HG03135 (cell line): Measurements from ENCODE around the gene MEST.
"Not testable (repeated sequence)": the region's sequence is repeated elsewhere in the genome, so short reads cannot be mapped to it uniquely, and the experiment has no call there.

ENCODE experiments used
- ATAC-seq: cut with Tn5 transposase; IDR thresholded peaks from one replicate; pipeline ENCODE4 v1.9.1; 2021; ENCODE audit warnings: mild to moderate bottlenecking, moderate library complexity; ENCODE audit not compliant: unreplicated experiment

The MEST gene

DNA sequence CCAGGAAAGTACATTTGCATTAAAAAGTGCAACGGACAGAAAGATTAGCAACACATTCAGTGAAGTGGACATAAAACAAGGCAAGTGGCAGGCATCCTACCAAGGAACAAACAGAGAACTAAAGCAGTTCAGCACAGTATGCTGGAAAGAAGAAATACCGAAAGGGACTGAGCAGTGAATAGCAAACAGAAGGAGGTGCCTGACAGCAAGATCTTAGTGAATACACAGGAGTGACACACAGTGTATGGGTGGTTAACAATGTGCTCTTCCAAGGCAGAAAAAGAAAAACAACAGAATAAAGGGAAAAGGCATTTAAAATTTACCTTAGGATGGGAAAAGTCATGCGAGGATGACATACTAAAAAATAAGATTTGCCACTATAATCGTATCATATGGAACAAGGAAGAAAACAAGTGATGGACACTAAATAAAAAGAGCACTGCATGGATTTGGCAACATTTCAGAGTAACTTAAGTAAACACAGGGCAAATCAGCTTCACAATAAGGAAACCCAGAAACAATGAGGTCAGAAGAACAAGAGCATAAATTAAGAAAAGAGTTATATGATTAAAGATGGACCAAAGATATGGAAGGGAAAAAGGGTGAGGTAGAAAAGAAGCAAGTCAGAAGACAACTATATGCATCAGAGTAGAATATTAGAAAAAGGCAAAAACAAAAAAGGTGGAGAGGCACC, 29.5 kb downstream of the MEST start:
- ATAC-seq: no peak

DNA sequence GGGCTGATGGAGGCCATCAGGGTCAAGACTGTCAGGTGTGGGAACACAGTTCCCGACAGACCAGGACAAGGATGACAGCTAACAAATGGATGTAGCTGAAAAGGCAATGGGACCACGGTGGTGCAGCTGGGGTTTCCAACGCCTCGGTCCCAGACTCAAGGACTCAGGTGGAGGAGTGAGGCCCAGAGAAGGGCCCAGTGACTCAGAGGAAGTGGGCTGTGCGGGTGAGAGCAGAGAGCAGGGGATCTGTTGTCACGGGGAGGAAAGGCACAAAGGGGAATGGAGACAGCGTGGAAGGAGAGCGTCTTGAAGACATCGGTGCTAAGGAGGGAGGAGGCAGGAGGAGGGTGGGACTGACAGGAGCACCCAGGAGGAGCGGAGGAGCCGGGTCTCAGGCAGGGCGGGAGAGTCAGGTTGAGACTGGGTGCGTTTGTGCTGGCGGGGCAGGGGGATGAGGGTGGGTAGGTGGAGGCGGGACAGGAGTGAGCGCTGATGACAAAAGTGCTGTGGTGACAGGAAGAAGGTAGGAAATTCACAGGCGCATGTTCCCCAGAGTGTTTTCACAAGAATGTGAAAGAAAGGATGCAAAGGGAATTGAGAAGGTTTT, 31.7 kb downstream of the MEST start:
- ATAC-seq: not testable (repeated sequence)

DNA sequence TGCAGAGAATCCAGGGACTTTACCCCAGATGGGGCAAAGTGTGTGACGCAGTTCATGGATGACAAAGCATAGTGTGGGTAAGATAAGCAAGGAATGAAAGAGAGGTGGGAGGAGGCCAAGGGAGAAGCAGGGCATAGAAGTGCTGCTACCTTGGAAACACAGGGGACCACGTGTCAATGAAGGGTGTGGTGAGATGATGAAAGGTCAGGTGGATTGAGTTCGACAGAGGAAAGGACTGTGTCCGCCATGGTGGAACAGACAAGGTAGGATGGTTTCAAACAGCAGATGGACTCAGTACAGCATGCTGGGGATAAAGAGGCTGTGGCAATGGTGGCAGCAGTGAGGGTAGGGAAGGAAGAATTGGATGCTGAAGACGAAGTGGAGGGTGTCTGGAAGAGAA, 32.7 kb downstream of the MEST start:
- ATAC-seq: no peak

DNA sequence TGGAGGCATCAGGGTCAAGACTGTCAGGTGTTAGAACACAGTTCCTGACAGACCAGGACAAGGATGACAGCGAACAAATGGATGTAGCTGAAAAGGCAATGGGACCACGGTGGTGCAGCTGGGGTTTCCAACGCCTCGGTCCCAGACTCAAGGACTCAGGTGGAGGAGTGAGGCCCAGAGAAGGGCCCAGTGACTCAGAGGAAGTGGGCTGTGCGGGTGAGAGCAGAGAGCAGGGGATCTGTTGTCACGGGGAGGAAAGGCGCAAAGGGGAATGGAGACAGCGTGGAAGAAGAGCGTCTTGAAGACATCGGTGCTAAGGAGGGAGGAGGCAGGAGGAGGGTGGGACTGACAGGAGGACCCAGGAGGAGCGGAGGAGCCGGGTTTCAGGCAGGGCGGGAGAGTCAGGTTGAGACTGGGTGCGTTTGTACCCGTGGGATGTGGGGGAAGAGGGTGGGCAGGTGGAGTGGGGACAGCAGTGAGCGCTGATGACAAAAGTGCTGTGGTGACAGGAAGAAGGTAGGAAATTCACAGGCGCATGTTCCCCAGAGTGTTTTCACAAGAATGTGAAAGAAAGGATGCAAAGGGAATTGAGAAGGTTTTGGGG, 36.0 kb downstream of the MEST start:
- not testable (repeated sequence) for ATAC-seq

DNA sequence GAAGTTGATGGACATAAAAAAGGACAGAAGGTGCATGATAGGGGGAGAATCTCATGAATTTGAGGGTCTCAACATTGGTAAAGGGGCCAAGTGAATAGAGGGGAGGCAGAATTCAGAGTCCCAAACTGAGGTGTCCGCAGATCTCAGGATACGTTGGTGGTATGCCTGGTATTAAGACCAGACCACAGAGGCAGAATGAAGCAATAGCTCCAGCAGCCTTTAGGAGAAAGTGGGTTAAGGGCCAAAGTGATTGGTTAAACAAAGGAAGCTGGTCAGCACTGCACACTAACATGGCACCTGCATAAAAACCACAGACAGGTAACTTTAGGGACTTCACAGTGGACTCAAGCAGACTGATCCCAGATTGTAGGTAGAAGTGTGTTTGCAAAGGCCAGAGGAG, 37.5 kb downstream of the MEST start:
- no peak for ATAC-seq

- ATAC-seq: not testable (repeated sequence)
Observed at GRCh38 chr7:130537894-130538293, 46.0 kb downstream of the MEST start.

GRCh38 chr7:130541287-130541686, 49.4 kb downstream of the MEST start:
- ATAC-seq: not testable (repeated sequence)

- not testable (repeated sequence) for ATAC-seq
Observed at GRCh38 chr7:130542297-130542696, 50.4 kb downstream of the MEST start.

DNA sequence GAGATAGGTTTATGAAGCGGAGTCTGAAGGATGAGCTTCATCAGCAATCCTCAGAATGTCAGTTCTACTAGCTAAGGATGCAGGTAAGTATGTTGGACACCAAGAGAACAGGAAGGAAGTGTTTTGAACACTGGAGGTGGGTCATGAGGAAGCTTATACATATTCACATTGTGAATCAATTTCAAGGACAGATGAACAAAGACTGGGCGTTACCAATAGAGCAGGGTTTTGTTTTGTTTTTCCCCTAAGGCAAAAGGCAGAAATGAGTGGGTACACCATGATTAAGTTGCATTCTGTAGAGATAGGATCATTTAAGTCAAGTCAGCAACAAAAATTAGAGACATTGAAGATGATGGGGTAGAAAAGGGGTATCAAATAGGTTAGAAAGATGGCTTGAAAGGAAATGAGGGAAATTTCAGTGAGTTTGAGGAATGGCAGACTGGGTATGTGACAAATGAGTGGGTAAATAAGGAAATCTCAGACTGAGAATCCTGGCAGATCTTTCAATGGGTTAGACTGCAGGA, 51.7 kb downstream of the MEST start:
- ATAC-seq: no peak

DNA sequence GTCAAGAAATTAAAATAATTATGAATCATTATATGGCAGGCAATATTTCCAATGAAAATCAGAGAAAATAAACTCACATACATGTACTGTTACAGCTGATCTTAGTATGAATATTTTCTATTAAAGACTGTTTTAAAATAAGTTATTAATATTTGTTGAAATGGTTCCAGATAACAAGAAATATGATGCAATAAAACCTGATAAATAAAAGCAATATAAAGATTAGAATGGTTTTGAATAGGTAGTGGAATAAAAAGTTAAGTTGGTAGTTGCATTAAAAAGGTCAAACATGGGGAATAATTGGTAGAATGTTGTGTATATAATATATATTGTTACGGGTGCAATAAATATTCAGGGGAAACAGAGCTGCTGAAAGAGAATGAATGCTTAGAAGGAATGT, 52.5 kb downstream of the MEST start:
- no peak for ATAC-seq

DNA sequence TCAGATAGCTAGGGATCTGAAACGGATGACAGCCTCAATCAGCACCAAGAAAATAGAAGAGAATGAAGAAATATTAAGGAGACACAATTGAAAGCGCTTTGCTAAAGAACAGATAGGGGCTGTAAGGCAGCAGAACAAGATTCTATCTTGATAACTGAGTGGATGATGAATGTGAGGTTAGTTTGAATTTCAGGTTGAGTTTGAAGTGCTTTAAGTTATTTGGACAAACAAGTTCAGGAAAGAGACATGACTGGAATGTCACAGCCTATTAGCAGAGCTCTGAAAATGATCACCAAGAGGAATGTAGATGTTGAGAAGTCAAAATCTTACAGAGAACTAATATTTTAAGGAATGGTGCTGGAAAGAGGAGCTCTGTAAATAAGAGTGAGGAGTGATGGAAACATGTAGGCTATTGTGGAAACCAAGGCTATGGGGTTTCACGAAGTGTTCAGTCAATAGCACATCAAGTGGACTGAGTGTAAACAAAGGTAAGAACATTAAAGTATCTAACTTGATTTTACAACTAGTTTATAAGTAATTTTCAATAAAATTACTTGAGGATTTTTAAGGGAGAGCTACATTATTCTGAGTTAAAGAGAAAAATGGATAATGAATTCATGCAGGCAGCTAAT, 61.6 kb downstream of the MEST start:
- no peak for ATAC-seq

GRCh38 chr7:130554481-130554880, 62.6 kb downstream of the MEST start:
- no peak for ATAC-seq
